H9 (cell line): ENCODE measurements around the gene PRUNE2. TPM values are rescaled to one million over a fixed set of nuclear protein-coding genes. Genes with fewer than 3 reads are reported as not detected.
A peak's percentile ranks its signal among the peaks of the same experiment; 100 is the strongest.
"Not testable (repeated sequence)": the region's sequence is repeated elsewhere in the genome, so short reads cannot be mapped to it uniquely, and the experiment has no call there.

Experiments used
- DNase-seq: peaks from one replicate; pipeline ENCODE4 v3.0.0-alpha.2; 2017
- H2AFZ ChIP-seq: one replicate; pipeline ENCODE4 v1.6.1; 2013; ENCODE audit warnings: mild to moderate bottlenecking, low read length, control low read depth, moderate library complexity
- H2AK5ac ChIP-seq: 2 replicates; pipeline ENCODE4 v1.6.1; 2013; ENCODE audit warnings: low read length, control low read depth, mixed read lengths; ENCODE audit not compliant: insufficient read length
- H2BK120ac ChIP-seq: one replicate; pipeline ENCODE4 v1.6.1; 2013; ENCODE audit warnings: low read depth, mild to moderate bottlenecking, low read length, control low read depth, inconsistent platforms; ENCODE audit not compliant: poor library complexity, severe bottlenecking
- H2BK12ac ChIP-seq: 2 replicates; pipeline ENCODE4 v1.6.1; 2013; ENCODE audit warnings: low read length, control low read depth, mixed read lengths, low read depth; ENCODE audit not compliant: insufficient read length
- H2BK15ac ChIP-seq: 2 replicates; pipeline ENCODE4 v1.6.1; 2013; ENCODE audit warnings: low read depth, low read length, control low read depth
- H2BK20ac ChIP-seq: one replicate; pipeline ENCODE4 v1.6.1; 2013; ENCODE audit warnings: low read depth, mild to moderate bottlenecking, low read length, control low read depth, inconsistent platforms; ENCODE audit not compliant: poor library complexity, severe bottlenecking
- H2BK5ac ChIP-seq: 2 replicates; pipeline ENCODE4 v1.6.1; 2013; ENCODE audit warnings: low read length, control low read depth, mixed read lengths; ENCODE audit not compliant: insufficient read length
- H3K14ac ChIP-seq: 2 replicates; pipeline ENCODE4 v1.6.1; 2013; ENCODE audit warnings: low read length, control low read depth; ENCODE audit not compliant: insufficient read depth
- H3K18ac ChIP-seq: 2 replicates; pipeline ENCODE4 v1.6.1; 2013; ENCODE audit warnings: low read depth, mild to moderate bottlenecking, mixed read lengths, low read length, control low read depth; ENCODE audit not compliant: insufficient read length
- H3K23ac ChIP-seq: 2 replicates; pipeline ENCODE4 v1.6.1; 2013; ENCODE audit warnings: low read length, control low read depth, mixed read lengths, low read depth; ENCODE audit not compliant: insufficient read length
- H3K23me2 ChIP-seq: 2 replicates; pipeline ENCODE4 v1.6.1; 2013; ENCODE audit warnings: low read depth, mild to moderate bottlenecking, mixed read lengths, low read length, control low read depth; ENCODE audit not compliant: insufficient read length, poor library complexity, severe bottlenecking
- H3K27ac ChIP-seq: 2 replicates; pipeline ENCODE4 v1.5.1; 2013; ENCODE audit warnings: low read length, control low read depth, mixed read lengths, low read depth; ENCODE audit not compliant: insufficient read length
- H3K27me3 ChIP-seq: 2 replicates; pipeline ENCODE4 v1.6.1; 2013; ENCODE audit warnings: low read length, control low read depth, inconsistent platforms; ENCODE audit not compliant: insufficient read depth
- H3K4ac ChIP-seq: 2 replicates; pipeline ENCODE4 v1.6.1; 2013; ENCODE audit warnings: low read depth, mild to moderate bottlenecking, control low read depth, inconsistent platforms, low read length, moderate library complexity
- H3K4me1 ChIP-seq: 2 replicates; pipeline ENCODE4 v1.6.1; 2013; ENCODE audit warnings: low read length, control low read depth, inconsistent platforms; ENCODE audit not compliant: insufficient read depth
- H3K4me2 ChIP-seq: 2 replicates; pipeline ENCODE4 v1.6.1; 2013; ENCODE audit warnings: low read length, control low read depth, mixed read lengths; ENCODE audit not compliant: insufficient read length, insufficient read depth
- H3K56ac ChIP-seq: 2 replicates; pipeline ENCODE4 v1.6.1; 2013; ENCODE audit warnings: low read depth, mild to moderate bottlenecking, mixed read lengths, low read length, control low read depth; ENCODE audit not compliant: insufficient read length
- H3K79me1 ChIP-seq: 2 replicates; pipeline ENCODE4 v1.6.1; 2013; ENCODE audit warnings: low read depth, mild to moderate bottlenecking, moderate library complexity, low read length, control low read depth, inconsistent platforms; ENCODE audit not compliant: insufficient read depth, poor library complexity, severe bottlenecking
- H3K79me2 ChIP-seq: 2 replicates; pipeline ENCODE4 v1.6.1; 2013; ENCODE audit warnings: low read length, control low read depth, inconsistent platforms; ENCODE audit not compliant: insufficient read depth
- H3K9ac ChIP-seq: 2 replicates; pipeline ENCODE4 v1.6.1; 2013; ENCODE audit warnings: low read length, control low read depth, mixed read lengths; ENCODE audit not compliant: insufficient read length; ENCODE audit errors: extremely low read depth
- H3K9me3 ChIP-seq: one replicate; pipeline ENCODE4 v1.6.1; 2013; ENCODE audit warnings: low read depth, low read length, inconsistent platforms; ENCODE audit not compliant: control insufficient read depth
- H3T11ph ChIP-seq: one replicate; pipeline ENCODE4 v1.6.1; 2013; ENCODE audit warnings: mild to moderate bottlenecking, low read length, control low read depth, inconsistent platforms
- H4K20me1 ChIP-seq: one replicate; pipeline ENCODE4 v1.6.1; 2013; ENCODE audit not compliant: control insufficient read depth, insufficient read length, insufficient read depth
- H4K5ac ChIP-seq: 2 replicates; pipeline ENCODE4 v1.6.1; 2013; ENCODE audit warnings: low read depth, mild to moderate bottlenecking, mixed read lengths, low read length, control low read depth; ENCODE audit not compliant: insufficient read length
- H4K8ac ChIP-seq: replicated peaks from 2 replicates; pipeline ENCODE4 v1.6.1; 2013; ENCODE audit warnings: low read length, control low read depth, mixed read lengths, low read depth; ENCODE audit not compliant: insufficient read length
- H4K91ac ChIP-seq: 2 replicates; pipeline ENCODE4 v1.6.1; 2013; ENCODE audit warnings: low read depth, mild to moderate bottlenecking, moderate library complexity, mixed read lengths, low read length, control low read depth; ENCODE audit not compliant: insufficient read length
- H3K27ac Mint-ChIP-seq, 3 experiments: 2 replicates in 2 of 3; 3 replicates in 1 of 3; pipeline ENCODE4 v1.8.0; 2020 to 2021; ENCODE audit warnings: mixed read lengths in 3 of 3, mild to moderate bottlenecking in 1 of 3, moderate library complexity in 1 of 3
- H3K27me3 Mint-ChIP-seq: 2 replicates; pipeline ENCODE4 v1.8.0; 2021; ENCODE audit warnings: low read depth, mild to moderate bottlenecking, moderate library complexity, mixed read lengths
- H3K36me3 Mint-ChIP-seq, 3 experiments: 2 replicates in 2 of 3; 3 replicates in 1 of 3; pipeline ENCODE4 v1.8.0; 2020 to 2021; ENCODE audit warnings: low read depth in 3 of 3, mixed read lengths in 3 of 3; ENCODE audit not compliant: insufficient read depth in 1 of 3
- H3K4me1 Mint-ChIP-seq, 2 experiments: 2 replicates each; pipeline ENCODE4 v1.8.0; 2020; ENCODE audit warnings: mixed read lengths in 2 of 2
- H3K4me3 Mint-ChIP-seq, 2 experiments: 2 replicates in 1 of 2; 3 replicates in 1 of 2; pipeline ENCODE4 v1.8.0; 2020 to 2021; ENCODE audit warnings: mild to moderate bottlenecking in 2 of 2, mixed read lengths in 2 of 2, moderate library complexity in 1 of 2
- H3K9me3 Mint-ChIP-seq, 2 experiments: 2 replicates in 1 of 2; 3 replicates in 1 of 2; pipeline ENCODE4 v1.8.0; 2020; ENCODE audit warnings: mild to moderate bottlenecking in 2 of 2, mixed read lengths in 2 of 2, moderate library complexity in 1 of 2
- WGBS: extraction: QIAGEN DNeasy Blood & Tissue Kit; methylation state at CpG from one replicate; pipeline ENCODE4 v1.1.7; 2013; ENCODE audit warnings: missing lambda C conversion rate, low lambda C conversion rate, mixed read lengths; ENCODE audit not compliant: insufficient read length; ENCODE audit errors: extremely low coverage; 5-methylcytosine and 5-hydroxymethylcytosine counted together
- total RNA-seq: library from RNA; stranded (reverse); gene quantifications from 2 replicates; pipeline ENCODE4 v1.2.1, GENCODE V29; 2021
- TF ChIP-seq, protein P1 (sequence below): fragments of 200-600 bp; sonication (generic); conservative IDR thresholded peaks from 3 replicates; pipeline ENCODE4 v1.8.0; 2021; ENCODE audit warnings: antibody characterized with exemption, mild to moderate bottlenecking

The PRUNE2 gene
- total RNA-seq, 1 experiment from 2014 or later: 12.1 TPM

DNA sequence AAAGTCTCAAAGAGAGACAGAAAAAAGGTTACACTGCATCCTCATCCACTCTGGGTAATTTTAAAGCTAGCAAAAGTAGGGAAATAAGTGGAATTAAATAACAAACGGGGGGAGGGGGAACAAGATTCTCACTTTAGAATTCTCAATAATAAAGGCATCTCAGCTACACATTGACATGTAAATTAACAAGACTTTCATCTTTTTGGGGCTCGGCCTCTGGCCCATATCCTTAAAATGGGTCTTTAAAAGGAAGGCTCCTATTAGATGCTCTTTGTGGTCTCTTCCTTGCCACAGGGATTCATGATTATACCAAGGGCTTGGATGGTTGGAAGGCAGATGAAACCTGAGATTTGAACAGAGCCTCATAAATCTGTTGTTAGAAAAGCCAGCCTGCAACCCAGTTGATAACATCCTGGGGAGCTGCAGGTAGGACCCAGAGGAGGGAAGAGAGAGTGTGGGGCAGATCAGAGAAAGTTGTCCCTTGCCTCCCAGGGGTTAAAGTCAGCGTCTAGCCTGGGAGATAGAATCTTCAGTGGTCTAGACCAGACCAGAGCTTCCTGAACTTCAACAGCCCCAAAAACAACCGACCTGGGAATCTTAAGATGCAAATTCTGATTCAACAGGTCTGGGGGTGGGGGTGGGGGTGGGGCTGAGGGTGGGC is 311.0 kb downstream of the PRUNE2 start:
- H3K9me3 ChIP-seq: no peaks in the 10 kb centered on the region

DNA sequence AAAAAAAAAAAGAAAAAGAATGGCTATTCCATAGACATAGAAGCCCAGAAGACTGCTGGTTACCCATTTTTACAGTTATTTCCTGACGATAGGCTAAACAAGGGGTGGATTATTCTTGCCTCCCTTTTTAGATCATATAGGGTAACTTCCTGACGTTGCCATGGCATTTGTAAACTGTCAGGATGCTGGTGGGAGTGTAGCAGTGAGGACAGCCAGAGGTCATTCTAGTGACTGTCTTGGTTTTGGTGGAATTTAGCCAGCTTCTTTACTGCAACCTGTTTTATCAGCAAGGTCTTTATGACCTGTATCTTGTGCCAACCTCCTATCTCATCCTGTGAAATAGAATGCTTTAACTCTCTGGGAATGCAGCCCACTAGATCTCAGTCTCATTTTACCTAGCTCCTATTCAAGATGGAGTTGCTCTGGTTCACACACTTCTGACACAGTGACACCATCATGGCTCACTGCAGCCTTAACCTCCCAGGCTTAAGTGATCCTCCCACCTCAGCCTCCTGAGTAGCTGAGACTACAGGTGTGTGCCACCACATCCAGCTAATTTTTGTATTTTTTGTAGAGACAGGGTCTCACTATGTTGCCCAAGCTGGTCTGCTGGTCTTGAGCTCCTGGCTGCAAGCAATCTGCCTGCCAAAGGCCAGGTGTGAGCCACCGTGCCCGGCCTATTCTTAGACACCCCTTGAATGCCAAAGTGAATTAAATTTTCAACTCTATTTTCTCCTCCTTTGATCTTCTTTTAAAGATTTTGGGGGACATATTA is 311.8 kb downstream of the PRUNE2 start:
- H3K4me2 ChIP-seq, H3K23me2 ChIP-seq: not testable (repeated sequence)

More for the DNA sequence above, 311.0 kb downstream of the PRUNE2 start:
- Histone ChIP-seq H3K23ac (no peak overlapping the region), H3K9ac (no peak overlapping the region), H3K4me1 (peaks cover 9% of the 10 kb centered on the region; the same call in 1 of the 2 replicates), H3K4ac (no peak overlapping the region), H4K8ac (no peak overlapping the region), H2AK5ac (no peak overlapping the region), H4K5ac (no peak overlapping the region), H4K91ac (no peak overlapping the region), H2BK12ac (no peak overlapping the region), H3K4me2 (peak overlapping the region; percentile 22), H3K18ac (no peak overlapping the region), H3K56ac (no peak overlapping the region), H3K27me3 (no peaks in the 10 kb centered on the region), H3K79me2 (no peaks in the 10 kb centered on the region), H2BK120ac (no peak overlapping the region), H3K23me2 (no peaks in the 10 kb centered on the region), H3K27ac (no peak overlapping the region), H2AFZ (no peak overlapping the region), H2BK20ac (no peak overlapping the region), H4K20me1 (no peaks in the 10 kb centered on the region), H3T11ph (no peak overlapping the region), H2BK15ac (no peak overlapping the region; the same call in 1 of the 2 replicates), H3K79me1 (no peaks in the 10 kb centered on the region), H2BK5ac (no peak overlapping the region), H3K14ac (peak overlapping the region; percentile 57; the same call in 1 of the 2 replicates)
- Mint-ChIP-seq H3K27me3 (peaks cover 4% of the 10 kb centered on the region), H3K27ac (peak overlapping the region; percentile 44 to 98 (median 92)), H3K9me3 (no peaks in the 10 kb centered on the region; a peak in 1 of 5 replicates), H3K4me1 (peaks cover 45 to 55% of the 10 kb centered on the region in 2 experiments), H3K4me3 (peak overlapping the region; percentile 37 to 78), H3K36me3 (no peaks in the 10 kb centered on the region; a peak in 1 of 7 replicates)
- no CpG with 5 or more reads among the region's 4 CpGs for WGBS
- DNase-seq: peak; percentile 47
- TF ChIP-seq, protein P1, sequence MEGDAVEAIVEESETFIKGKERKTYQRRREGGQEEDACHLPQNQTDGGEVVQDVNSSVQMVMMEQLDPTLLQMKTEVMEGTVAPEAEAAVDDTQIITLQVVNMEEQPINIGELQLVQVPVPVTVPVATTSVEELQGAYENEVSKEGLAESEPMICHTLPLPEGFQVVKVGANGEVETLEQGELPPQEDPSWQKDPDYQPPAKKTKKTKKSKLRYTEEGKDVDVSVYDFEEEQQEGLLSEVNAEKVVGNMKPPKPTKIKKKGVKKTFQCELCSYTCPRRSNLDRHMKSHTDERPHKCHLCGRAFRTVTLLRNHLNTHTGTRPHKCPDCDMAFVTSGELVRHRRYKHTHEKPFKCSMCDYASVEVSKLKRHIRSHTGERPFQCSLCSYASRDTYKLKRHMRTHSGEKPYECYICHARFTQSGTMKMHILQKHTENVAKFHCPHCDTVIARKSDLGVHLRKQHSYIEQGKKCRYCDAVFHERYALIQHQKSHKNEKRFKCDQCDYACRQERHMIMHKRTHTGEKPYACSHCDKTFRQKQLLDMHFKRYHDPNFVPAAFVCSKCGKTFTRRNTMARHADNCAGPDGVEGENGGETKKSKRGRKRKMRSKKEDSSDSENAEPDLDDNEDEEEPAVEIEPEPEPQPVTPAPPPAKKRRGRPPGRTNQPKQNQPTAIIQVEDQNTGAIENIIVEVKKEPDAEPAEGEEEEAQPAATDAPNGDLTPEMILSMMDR: no peak

More for the DNA sequence above, 311.8 kb downstream of the PRUNE2 start:
- H3K79me1 ChIP-seq, H2AK5ac ChIP-seq, H3K9me3 Mint-ChIP-seq, DNase-seq, H3K4me1 ChIP-seq, H3K27me3 ChIP-seq, H3K4ac ChIP-seq, H3K27ac ChIP-seq, H3K27me3 Mint-ChIP-seq, H3K56ac ChIP-seq, H3K36me3 Mint-ChIP-seq, H2BK20ac ChIP-seq, H3K14ac ChIP-seq, H3K18ac ChIP-seq, H3T11ph ChIP-seq, H2BK12ac ChIP-seq, H2BK5ac ChIP-seq, H2AFZ ChIP-seq, H3K9ac ChIP-seq, H3K79me2 ChIP-seq, H3K23ac ChIP-seq, H4K91ac ChIP-seq, H2BK120ac ChIP-seq, H4K20me1 ChIP-seq, H4K5ac ChIP-seq, H4K8ac ChIP-seq, H2BK15ac ChIP-seq, H3K9me3 ChIP-seq: not testable (repeated sequence)
- Mint-ChIP-seq H3K4me3 (peak overlapping the region; percentile 37 to 39; a peak in 3 of 5 replicates), H3K4me1 (peaks cover 45 to 55% of the 10 kb centered on the region in 2 experiments), H3K27ac (peak overlapping the region in 2 of 3 experiments; percentile 92 to 98; a peak in 4 of 7 replicates)
- WGBS: no CpG with 5 or more reads among the region's 4 CpGs
